Renal cortex interstitium (tissue), 15 donors: Measurements from ENCODE around the gene FAM200B. TPM values are rescaled to one million over a fixed set of nuclear protein-coding genes. Genes with fewer than 3 reads are reported as not detected.

ENCODE experiments used
- DNase-seq, 11 donors: peaks; one replicate each; pipeline ENCODE4 v3.0.0-alpha.2; 2013; ENCODE audit warnings: low read depth in 9 of 11, low spot score in 4 of 11; ENCODE audit errors: extremely low read depth in 1 of 11
- long read RNA-seq, 16 experiments: transcript quantifications; one replicate each; lab custom pipeline, GENCODE V29; 2026
- polyA plus RNA-seq, 3 donors: library from polyadenylated mRNA; unstranded; fragments of 120-200 nt; gene quantifications; one replicate each; pipeline ENCODE4 v1.2.1, GENCODE V29; 2013; ENCODE audit not compliant: insufficient read length in 3 of 3

Gene FAM200B
- 10 to 100 TPM; 70.1 to 78.9 (median 72.7) TPM for polyA plus RNA-seq
- long read RNA-seq, donor 1, full-length matches to known transcripts, result 29 of 29 reads
- long read RNA-seq, donor 1, partial matches to known transcripts, result 0 of 29 reads
- long read RNA-seq, donor 1, other reads (novel, unspliced or antisense), result 0 of 29 reads
- long read RNA-seq, donor 2, full-length matches to known transcripts, result 33 of 33 reads
- long read RNA-seq, donor 2, partial matches to known transcripts, result 0 of 33 reads
- long read RNA-seq, donor 2, other reads (novel, unspliced or antisense), result 0 of 33 reads
- long read RNA-seq, donor 3, full-length matches to known transcripts, result 41 of 47 reads
- long read RNA-seq, donor 3, partial matches to known transcripts, result 6 of 47 reads
- long read RNA-seq, donor 3, other reads (novel, unspliced or antisense), result 0 of 47 reads
- long read RNA-seq, donor 4, full-length matches to known transcripts, result 29 of 29 reads
- long read RNA-seq, donor 4, partial matches to known transcripts, result 0 of 29 reads
- long read RNA-seq, donor 4, other reads (novel, unspliced or antisense), result 0 of 29 reads
- long read RNA-seq, donor 5, result 0 reads
- long read RNA-seq, donor 6, full-length matches to known transcripts, result 50 of 50 reads
- long read RNA-seq, donor 6, partial matches to known transcripts, result 0 of 50 reads
- long read RNA-seq, donor 6, other reads (novel, unspliced or antisense), result 0 of 50 reads
- long read RNA-seq, donor 7, full-length matches to known transcripts, result 52 of 60 reads
- long read RNA-seq, donor 7, partial matches to known transcripts, result 8 of 60 reads
- long read RNA-seq, donor 7, other reads (novel, unspliced or antisense), result 0 of 60 reads
- long read RNA-seq, donor 8, result 0 reads
- long read RNA-seq, donor 9, full-length matches to known transcripts, result 42 of 42 reads
- long read RNA-seq, donor 9, partial matches to known transcripts, result 0 of 42 reads
- long read RNA-seq, donor 9, other reads (novel, unspliced or antisense), result 0 of 42 reads
- long read RNA-seq, donor 10, full-length matches to known transcripts, result 37 of 37 reads
- long read RNA-seq, donor 10, partial matches to known transcripts, result 0 of 37 reads
- long read RNA-seq, donor 10, other reads (novel, unspliced or antisense), result 0 of 37 reads
- long read RNA-seq, donor 11, full-length matches to known transcripts, result 13 of 19 reads
- long read RNA-seq, donor 11, partial matches to known transcripts, result 6 of 19 reads
- long read RNA-seq, donor 11, other reads (novel, unspliced or antisense), result 0 of 19 reads
- long read RNA-seq, donor 12, full-length matches to known transcripts, result 14 of 20 reads
- long read RNA-seq, donor 12, partial matches to known transcripts, result 6 of 20 reads
- long read RNA-seq, donor 12, other reads (novel, unspliced or antisense), result 0 of 20 reads
- long read RNA-seq, donor 13, result 0 reads
- long read RNA-seq, donor 14, full-length matches to known transcripts, result 41 of 41 reads
- long read RNA-seq, donor 14, partial matches to known transcripts, result 0 of 41 reads
- long read RNA-seq, donor 14, other reads (novel, unspliced or antisense), result 0 of 41 reads
- long read RNA-seq, donor 15, full-length matches to known transcripts, result 20 of 20 reads
- long read RNA-seq, donor 15, partial matches to known transcripts, result 0 of 20 reads
- long read RNA-seq, donor 15, other reads (novel, unspliced or antisense), result 0 of 20 reads
- long read RNA-seq, donor 16, full-length matches to known transcripts, result 94 of 102 reads
- long read RNA-seq, donor 16, partial matches to known transcripts, result 8 of 102 reads
- long read RNA-seq, donor 16, other reads (novel, unspliced or antisense), result 0 of 102 reads

- peak; percentile 94 to 99 (median 97) for DNase-seq
These were observed at the start of gene FAM200B for GRCh38 chr4:15681372-15682241. FAM200B (plus strand) TSS chr4:15681827; CDS start chr4:15686978, 5,151 bp downstream.

- no peak for DNase-seq
These were observed 44.8 kb upstream of the FAM200B start for GRCh38 chr4:15636818-15637217.

GRCh38 chr4:15638418-15638817, 43.2 kb upstream of the FAM200B start:
- DNase-seq, result no peak

- no peak for DNase-seq
These were observed 33.0 kb upstream of the FAM200B start for GRCh38 chr4:15648600-15648999.

GRCh38 chr4:15649914-15650545, 31.6 kb upstream of the FAM200B start:
- peak in 6 of 11 donors; percentile 15 to 46 (median 22) for DNase-seq

GRCh38 chr4:15651676-15652075, 30.0 kb upstream of the FAM200B start:
- DNase-seq, result no peak

GRCh38 chr4:15652191-15652590, 29.4 kb upstream of the FAM200B start:
- DNase-seq, result no peak

- no peak for DNase-seq
These were observed 28.8 kb upstream of the FAM200B start for GRCh38 chr4:15652841-15653240.

- DNase-seq, result no peak
These were observed 28.2 kb upstream of the FAM200B start for GRCh38 chr4:15653420-15653819.

- DNase-seq, result peak in 3 of 11 donors; percentile 13 to 37 (median 36)
These were observed 27.6 kb upstream of the FAM200B start for GRCh38 chr4:15653864-15654592.

GRCh38 chr4:15654593-15655222, 26.9 kb upstream of the FAM200B start:
- DNase-seq, result peak in 7 of 11 donors; percentile 17 to 45 (median 32)

GRCh38 chr4:15655223-15656037, 26.2 kb upstream of the FAM200B start, which contains the start of gene FBXL5:
FBXL5 (minus strand) TSS chr4:15655357; CDS start chr4:15655287, 70 bp downstream.
- DNase-seq, result peak; percentile 64 to 88 (median 85)

GRCh38 chr4:15656038-15656470, 25.6 kb upstream of the FAM200B start:
- peak in 6 of 11 donors; percentile 16 to 50 (median 26) for DNase-seq

- DNase-seq, result no peak
These were observed 24.3 kb upstream of the FAM200B start for GRCh38 chr4:15657366-15657765.
